ENCODE results near the gene BPIFB2. TPM values are rescaled to one million over a fixed set of nuclear protein-coding genes. Genes with fewer than 3 reads are reported as not detected.

The BPIFB2 gene
- total RNA-seq, 4 donors from 2014 or later = 0.19 to 93.5 (median 1.6) TPM; not detected in 1

DNA sequence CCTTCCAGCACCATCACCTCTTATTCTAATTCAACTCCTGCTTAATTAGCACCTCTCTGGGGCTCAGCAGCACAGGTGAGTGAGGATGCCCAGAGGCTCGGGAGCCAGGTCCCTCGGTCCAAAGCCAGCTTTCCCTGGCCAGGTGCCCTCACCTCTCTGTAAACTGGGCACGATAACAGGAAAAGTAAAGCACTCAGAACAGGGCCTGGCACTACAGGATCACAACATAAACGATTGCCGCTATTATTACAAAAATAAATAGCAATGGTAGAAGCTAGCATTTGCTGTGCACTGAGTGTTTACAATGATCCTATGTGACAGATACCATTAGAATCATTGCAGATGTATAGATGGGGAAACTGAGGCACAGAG, 2.6 kb downstream of the BPIFB2 start:
- no peak overlapping the region for H3K4me3 ChIP-seq
- no peak for DNase-seq
- no peak for TF ChIP-seq POLR2A (IDR thresholded peaks at IDR 0.05)
- TF ChIP-seq, protein P1, sequence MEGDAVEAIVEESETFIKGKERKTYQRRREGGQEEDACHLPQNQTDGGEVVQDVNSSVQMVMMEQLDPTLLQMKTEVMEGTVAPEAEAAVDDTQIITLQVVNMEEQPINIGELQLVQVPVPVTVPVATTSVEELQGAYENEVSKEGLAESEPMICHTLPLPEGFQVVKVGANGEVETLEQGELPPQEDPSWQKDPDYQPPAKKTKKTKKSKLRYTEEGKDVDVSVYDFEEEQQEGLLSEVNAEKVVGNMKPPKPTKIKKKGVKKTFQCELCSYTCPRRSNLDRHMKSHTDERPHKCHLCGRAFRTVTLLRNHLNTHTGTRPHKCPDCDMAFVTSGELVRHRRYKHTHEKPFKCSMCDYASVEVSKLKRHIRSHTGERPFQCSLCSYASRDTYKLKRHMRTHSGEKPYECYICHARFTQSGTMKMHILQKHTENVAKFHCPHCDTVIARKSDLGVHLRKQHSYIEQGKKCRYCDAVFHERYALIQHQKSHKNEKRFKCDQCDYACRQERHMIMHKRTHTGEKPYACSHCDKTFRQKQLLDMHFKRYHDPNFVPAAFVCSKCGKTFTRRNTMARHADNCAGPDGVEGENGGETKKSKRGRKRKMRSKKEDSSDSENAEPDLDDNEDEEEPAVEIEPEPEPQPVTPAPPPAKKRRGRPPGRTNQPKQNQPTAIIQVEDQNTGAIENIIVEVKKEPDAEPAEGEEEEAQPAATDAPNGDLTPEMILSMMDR (IDR thresholded peaks at IDR 0.05) = no peak
- WGBS, 2 donors = 57 to 79% methylated on average over 2 of the region's 5 CpGs
- intact Hi-C loops (cut with DNase I) = no loop called here
- H3K4me1 ChIP-seq = peaks cover 0 to 8% (median 0%) of the 10 kb centered on the region in 3 donors
- H3K36me3 ChIP-seq = no peaks in the 10 kb centered on the region
- H3K27ac ChIP-seq = no peak overlapping the region
- H3K9me3 ChIP-seq = no peaks in the 10 kb centered on the region
- peaks cover 0 to 56% (median 0%) of the 10 kb centered on the region in 4 donors for H3K27me3 ChIP-seq

- Histone ChIP-seq H3K27me3 (peaks cover 0 to 63% (median 0%) of the 10 kb centered on the region in 4 donors), H3K36me3 (no peaks in the 10 kb centered on the region), H3K9me3 (no peaks in the 10 kb centered on the region), H3K4me1 (peaks cover 0 to 8% (median 0%) of the 10 kb centered on the region in 3 donors), H3K27ac (no peak overlapping the region), H3K4me3 (no peak overlapping the region)
- TF ChIP-seq, protein P1 (IDR thresholded peaks at IDR 0.05) = no peak
- no peak for TF ChIP-seq POLR2A (IDR thresholded peaks at IDR 0.05)
- intact Hi-C loops (cut with DNase I) = no loop called here
- 63 to 79% methylated on average over 2 to 4 of the region's 8 CpGs for WGBS, 2 donors
- no peak for DNase-seq
Observed at GRCh38 chr20:33010674-33011449, 3.4 kb downstream of the BPIFB2 start.

- 63 to 71% methylated on average over 6 to 7 of the region's 15 CpGs for WGBS, 2 donors
- TF ChIP-seq, protein P1 (IDR thresholded peaks at IDR 0.05) = no peak
- TF ChIP-seq POLR2A (IDR thresholded peaks at IDR 0.05) = no peak
- H3K36me3 ChIP-seq = no peaks in the 10 kb centered on the region
- DNase-seq = no peak
- no peak overlapping the region for H3K27ac ChIP-seq
- peaks cover 0 to 8% (median 0%) of the 10 kb centered on the region in 3 donors for H3K4me1 ChIP-seq
- peaks cover 0 to 78% (median 0%) of the 10 kb centered on the region in 4 donors for H3K27me3 ChIP-seq
- intact Hi-C loops (cut with DNase I) = no loop called here
- H3K4me3 ChIP-seq = no peak overlapping the region
- no peaks in the 10 kb centered on the region for H3K9me3 ChIP-seq
Observed at GRCh38 chr20:33012327-33013189, 5.1 kb downstream of the BPIFB2 start.

GRCh38 chr20:33013701-33014326, 6.3 kb downstream of the BPIFB2 start:
- H3K36me3 ChIP-seq = no peaks in the 10 kb centered on the region
- no peak for TF ChIP-seq POLR2A (IDR thresholded peaks at IDR 0.05)
- TF ChIP-seq, protein P1 (IDR thresholded peaks at IDR 0.05) = no peak
- no peak overlapping the region for H3K27ac ChIP-seq
- intact Hi-C loops (cut with DNase I) = no loop called here
- H3K9me3 ChIP-seq = no peaks in the 10 kb centered on the region
- peaks cover 0 to 86% (median 0%) of the 10 kb centered on the region in 4 donors for H3K27me3 ChIP-seq
- DNase-seq = no peak
- 57 to 79% methylated on average over 2 to 3 of the region's 12 CpGs for WGBS, 2 donors
- peaks cover 0 to 8% (median 0%) of the 10 kb centered on the region in 3 donors for H3K4me1 ChIP-seq
- no peak overlapping the region for H3K4me3 ChIP-seq
